PC-3 (cell line): ENCODE results near the gene INSIG1. TPM values are rescaled to one million over a fixed set of nuclear protein-coding genes. Genes with fewer than 3 reads are reported as not detected.

Experiments used
- ATAC-seq: fragments of 200-7000 bp; cut with Tn5 transposase; 2 replicates; pipeline ENCODE4 v1.9.1; 2020; ENCODE audit warnings: mild to moderate bottlenecking, moderate library complexity
- BruUV-seq: library from RNA; stranded (reverse); fragments of 400-500 nt; replicated peaks from 2 replicates; lab custom pipeline; 2021; lab: Mats Ljungman, UMichigan
- CTCF ChIA-PET: fragments of 300-600 bp; sonication (Branson Sonifier 250); formaldehyde crosslinking; loops from one replicate; lab custom pipeline; 2022; ENCODE audit warnings: antibody characterized with exemption; lab: Charles Lee
- POLR2A ChIA-PET: fragments of 300-600 bp; sonication (Branson Sonifier 250); formaldehyde crosslinking; loops from one replicate; lab custom pipeline; 2022; ENCODE audit warnings: antibody characterized with exemption; ENCODE audit not compliant: unreplicated experiment; lab: Charles Lee
- DNase-seq: peaks from one replicate; pipeline ENCODE4 v3.0.0-alpha.2; 2015
- H2AFZ ChIP-seq: fragments of 300-600 bp; sonication (generic); 2 replicates; pipeline ENCODE4 v1.6.0; 2016; ENCODE audit warnings: antibody characterized with exemption, low read length
- H3F3A ChIP-seq: fragments of 300-600 bp; sonication (generic); one replicate; pipeline ENCODE4 v1.6.0; 2017; ENCODE audit warnings: antibody characterized with exemption, low read length, control low read depth, mild to moderate bottlenecking; ENCODE audit not compliant: unreplicated experiment
- H3K27ac ChIP-seq: fragments of 300-600 bp; sonication (generic); 2 replicates; pipeline ENCODE4 v1.5.1; 2016; ENCODE audit warnings: mild to moderate bottlenecking, low read length
- H3K27me3 ChIP-seq: fragments of 300-600 bp; sonication (generic); 2 replicates; pipeline ENCODE4 v1.6.1; 2016; ENCODE audit warnings: low read length, mixed read lengths
- H3K36me3 ChIP-seq: fragments of 300-600 bp; sonication (generic); 2 replicates; pipeline ENCODE4 v1.6.1; 2016; ENCODE audit warnings: low read depth, mixed run types, low read length, mixed read lengths
- H3K4me1 ChIP-seq: fragments of 300-600 bp; sonication (generic); 2 replicates; pipeline ENCODE4 v1.5.1; 2016; ENCODE audit warnings: low read length; ENCODE audit not compliant: insufficient read depth
- H3K4me2 ChIP-seq: fragments of 300-600 bp; sonication (generic); 2 replicates; pipeline ENCODE4 v1.6.0; 2016; ENCODE audit warnings: low read length
- H3K4me3 ChIP-seq: fragments of 300-600 bp; sonication (generic); 2 replicates; pipeline ENCODE4 v1.5.1; 2016; ENCODE audit warnings: mild to moderate bottlenecking, low read length, mixed read lengths
- H3K79me2 ChIP-seq: fragments of 300-600 bp; sonication (generic); 2 replicates; pipeline ENCODE4 v1.6.1; 2017; ENCODE audit warnings: low read length, mixed read lengths
- H3K9ac ChIP-seq: fragments of 300-600 bp; sonication (generic); 2 replicates; pipeline ENCODE4 v1.6.0; 2016; ENCODE audit warnings: mild to moderate bottlenecking, low read length
- H3K9me2 ChIP-seq: fragments of 300-600 bp; sonication (generic); replicated peaks from 2 replicates; pipeline ENCODE4 v1.6.1; 2016; ENCODE audit warnings: mixed run types, low read length, mixed read lengths
- H3K9me3 ChIP-seq: fragments of 300-600 bp; sonication (generic); 2 replicates; pipeline ENCODE4 v1.6.1; 2016; ENCODE audit warnings: low read length, mixed read lengths
- H4K20me1 ChIP-seq: fragments of 300-600 bp; sonication (generic); 2 replicates; pipeline ENCODE4 v1.6.1; 2016; ENCODE audit warnings: low read length, mixed read lengths
- CTCF ChIP-seq: fragments of 300-600 bp; sonication (generic); conservative IDR thresholded peaks from 2 replicates; pipeline ENCODE4 v1.5.1; 2017; ENCODE audit warnings: antibody characterized with exemption, low read depth, mild to moderate bottlenecking, low read length
- EZH2 ChIP-seq: fragments of 300-600 bp; sonication (generic); IDR thresholded peaks from one replicate; pipeline ENCODE4 v1.6.1; 2017; ENCODE audit warnings: antibody characterized with exemption, mild to moderate bottlenecking, low read length; ENCODE audit not compliant: unreplicated experiment
- EZH2phosphoT487 ChIP-seq: fragments of 300-600 bp; sonication (generic); IDR thresholded peaks from 2 replicates; pipeline ENCODE4 v1.6.1; 2018; ENCODE audit warnings: mild to moderate bottlenecking, antibody characterized with exemption, low read length, borderline replicate concordance
- intact Hi-C: fragments of 100-400 bp; cut with micrococcal nuclease; formaldehyde crosslinking; loops from 2 replicates; pipeline ENCODE4 v1.9.0; 2023
- total RNA-seq: library from RNA; depleted of rRNA; stranded (reverse); fragments of >200 nt; gene quantifications from 2 replicates; pipeline ENCODE4 v1.2.3, GENCODE V29; 2014

Gene INSIG1
- total RNA-seq, 1 experiment from 2014 or later: 83.3 TPM

GRCh38 chr7:155260498-155260872 lies 37.2 kb upstream of the INSIG1 start:
- no peaks in the 10 kb centered on the region for H3K9me2 ChIP-seq
- no peaks in the 10 kb centered on the region for H3K79me2 ChIP-seq
- H3K4me2 ChIP-seq: no peak overlapping the region
- no peaks in the 10 kb centered on the region for H4K20me1 ChIP-seq
- POLR2A ChIA-PET: no interaction called here
- CTCF ChIA-PET: no interaction called here
- H3K4me1 ChIP-seq: peaks cover 5% of the 10 kb centered on the region
- no peaks in the 10 kb centered on the region for H3F3A ChIP-seq
- H2AFZ ChIP-seq: no peak overlapping the region
- H3K27ac ChIP-seq: no peak overlapping the region
- H3K4me3 ChIP-seq: no peak overlapping the region
- no peak for ATAC-seq
- no peaks in the 10 kb centered on the region for H3K27me3 ChIP-seq
- no peaks in the 10 kb centered on the region for H3K9me3 ChIP-seq
- DNase-seq: no peak
- BruUV-seq: no TSS peak
- no peak for TF ChIP-seq EZH2phosphoT487
- no peak for TF ChIP-seq EZH2
- no peak for TF ChIP-seq CTCF
- intact Hi-C loops: no loop called here
- H3K36me3 ChIP-seq: no peaks in the 10 kb centered on the region
- no peak overlapping the region for H3K9ac ChIP-seq

GRCh38 chr7:155261031-155261985 lies 36.4 kb upstream of the INSIG1 start:
- ChIA-PET POLR2A (no interaction called here), CTCF (no interaction called here)
- Histone ChIP-seq H2AFZ (no peak overlapping the region), H3K4me2 (no peak overlapping the region), H3K36me3 (no peaks in the 10 kb centered on the region), H3K9ac (no peak overlapping the region), H3K27ac (no peak overlapping the region), H3K27me3 (no peaks in the 10 kb centered on the region), H3K9me2 (no peaks in the 10 kb centered on the region), H4K20me1 (no peaks in the 10 kb centered on the region), H3K9me3 (no peaks in the 10 kb centered on the region), H3K4me3 (no peak overlapping the region), H3F3A (no peaks in the 10 kb centered on the region), H3K79me2 (no peaks in the 10 kb centered on the region), H3K4me1 (peaks cover 5% of the 10 kb centered on the region)
- BruUV-seq: no TSS peak
- DNase-seq (no peak), ATAC-seq (no peak)
- TF ChIP-seq CTCF: no peak
- TF ChIP-seq EZH2phosphoT487: no peak
- TF ChIP-seq EZH2: no peak
- intact Hi-C loops: no loop called here

- Histone ChIP-seq H3K79me2 (no peaks in the 10 kb centered on the region), H3K27me3 (no peaks in the 10 kb centered on the region), H3K9me2 (no peaks in the 10 kb centered on the region), H3K27ac (no peak overlapping the region), H3K9me3 (no peaks in the 10 kb centered on the region), H3K4me2 (no peak overlapping the region), H4K20me1 (no peaks in the 10 kb centered on the region), H3K9ac (no peak overlapping the region), H2AFZ (no peak overlapping the region), H3K36me3 (no peaks in the 10 kb centered on the region), H3F3A (no peaks in the 10 kb centered on the region), H3K4me1 (peaks cover 5% of the 10 kb centered on the region), H3K4me3 (no peak overlapping the region)
- TF ChIP-seq CTCF (no peak), EZH2phosphoT487 (no peak), EZH2 (no peak)
- intact Hi-C loops: no loop called here
- ATAC-seq (no peak), DNase-seq (no peak)
- no TSS peak for BruUV-seq
- ChIA-PET POLR2A (no interaction called here), CTCF (interaction anchor here (0.5 kb wide), 1 partner anchor 556 kb away, joined by 3 read pairs; no protein-coding TSS in a partner anchor)
These were observed 35.6 kb upstream of the INSIG1 start for GRCh38 chr7:155262031-155262430.
